ENCODE data around the gene MAPKAPK2. TPM values are rescaled to one million over a fixed set of nuclear protein-coding genes. Genes with fewer than 3 reads are reported as not detected.
A peak's percentile ranks its signal among the peaks of the same experiment; 100 is the strongest.

The MAPKAPK2 gene
- total RNA-seq, 1 experiment from 2014 or later: 54.9 TPM

DNA sequence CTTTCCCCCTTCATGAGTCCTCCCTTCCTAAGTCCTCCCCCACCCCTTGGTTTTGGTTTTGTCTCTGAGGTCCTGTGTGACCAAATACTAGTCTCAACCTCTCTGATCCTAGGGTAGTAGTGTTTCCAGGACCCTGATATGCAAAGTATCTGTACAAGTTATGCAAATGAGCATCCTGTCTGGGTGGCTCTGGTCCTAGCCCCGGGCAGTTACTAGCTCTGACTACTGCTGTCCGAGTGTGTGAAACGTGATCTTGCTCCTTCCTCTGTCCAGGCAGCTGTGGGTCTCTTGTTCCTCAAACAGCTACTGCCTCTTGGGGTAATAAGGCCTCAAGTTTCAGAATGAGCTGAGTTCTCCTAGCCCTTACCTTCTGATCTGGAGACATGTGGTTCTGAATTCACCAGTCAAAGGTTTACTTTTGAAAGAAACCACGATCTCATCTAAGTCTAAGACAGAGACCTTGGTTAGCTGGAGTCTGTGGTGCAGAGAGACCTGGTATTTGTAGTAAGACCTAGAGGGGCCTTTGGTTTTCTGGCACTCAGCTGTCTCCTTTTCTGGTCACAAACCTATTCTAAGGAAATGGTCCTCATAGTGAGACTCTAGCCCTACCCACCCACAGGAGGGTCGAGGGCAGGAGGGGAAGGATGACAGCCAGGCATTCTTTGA lies 54.8 kb downstream of the MAPKAPK2 start:
- ChIA-PET POLR2A (no interaction called here), CTCF (interaction anchor here (0.5 to 1.6 kb wide), 13 partner anchors 10 to 243 kb away, joined by 3 to 9 read pairs (median 4); no protein-coding TSS in a partner anchor)
- ATAC-seq (peak; percentile 66), DNase-seq (ENCODE audit: low spot score) (no peak)
- peaks cover 14% of the 10 kb centered on the region for H3K4me1 Mint-ChIP-seq
- H3K4me3 Mint-ChIP-seq: no peak overlapping the region
- no peaks in the 10 kb centered on the region for H3K9me3 Mint-ChIP-seq
- TF ChIP-seq, protein P1, sequence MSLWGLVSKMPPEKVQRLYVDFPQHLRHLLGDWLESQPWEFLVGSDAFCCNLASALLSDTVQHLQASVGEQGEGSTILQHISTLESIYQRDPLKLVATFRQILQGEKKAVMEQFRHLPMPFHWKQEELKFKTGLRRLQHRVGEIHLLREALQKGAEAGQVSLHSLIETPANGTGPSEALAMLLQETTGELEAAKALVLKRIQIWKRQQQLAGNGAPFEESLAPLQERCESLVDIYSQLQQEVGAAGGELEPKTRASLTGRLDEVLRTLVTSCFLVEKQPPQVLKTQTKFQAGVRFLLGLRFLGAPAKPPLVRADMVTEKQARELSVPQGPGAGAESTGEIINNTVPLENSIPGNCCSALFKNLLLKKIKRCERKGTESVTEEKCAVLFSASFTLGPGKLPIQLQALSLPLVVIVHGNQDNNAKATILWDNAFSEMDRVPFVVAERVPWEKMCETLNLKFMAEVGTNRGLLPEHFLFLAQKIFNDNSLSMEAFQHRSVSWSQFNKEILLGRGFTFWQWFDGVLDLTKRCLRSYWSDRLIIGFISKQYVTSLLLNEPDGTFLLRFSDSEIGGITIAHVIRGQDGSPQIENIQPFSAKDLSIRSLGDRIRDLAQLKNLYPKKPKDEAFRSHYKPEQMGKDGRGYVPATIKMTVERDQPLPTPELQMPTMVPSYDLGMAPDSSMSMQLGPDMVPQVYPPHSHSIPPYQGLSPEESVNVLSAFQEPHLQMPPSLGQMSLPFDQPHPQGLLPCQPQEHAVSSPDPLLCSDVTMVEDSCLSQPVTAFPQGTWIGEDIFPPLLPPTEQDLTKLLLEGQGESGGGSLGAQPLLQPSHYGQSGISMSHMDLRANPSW (CRISPR knock-in tag; conservative IDR thresholded peaks at IDR 0.05; ENCODE audit: low read depth): no peak
- TF ChIP-seq, protein P2, sequence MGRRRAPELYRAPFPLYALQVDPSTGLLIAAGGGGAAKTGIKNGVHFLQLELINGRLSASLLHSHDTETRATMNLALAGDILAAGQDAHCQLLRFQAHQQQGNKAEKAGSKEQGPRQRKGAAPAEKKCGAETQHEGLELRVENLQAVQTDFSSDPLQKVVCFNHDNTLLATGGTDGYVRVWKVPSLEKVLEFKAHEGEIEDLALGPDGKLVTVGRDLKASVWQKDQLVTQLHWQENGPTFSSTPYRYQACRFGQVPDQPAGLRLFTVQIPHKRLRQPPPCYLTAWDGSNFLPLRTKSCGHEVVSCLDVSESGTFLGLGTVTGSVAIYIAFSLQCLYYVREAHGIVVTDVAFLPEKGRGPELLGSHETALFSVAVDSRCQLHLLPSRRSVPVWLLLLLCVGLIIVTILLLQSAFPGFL (CRISPR knock-in tag; IDR thresholded peaks at IDR 0.05; ENCODE audit: borderline replicate concordance): no peak
- TF ChIP-seq ZNF416 (CRISPR knock-in tag; IDR thresholded peaks at IDR 0.05) (no peak), TEAD1 (CRISPR knock-in tag; IDR thresholded peaks at IDR 0.05) (no peak), RORB (CRISPR knock-in tag; IDR thresholded peaks at IDR 0.05) (no peak), JUN (CRISPR knock-in tag; IDR thresholded peaks at IDR 0.05) (no peak), ZNF219 (CRISPR knock-in tag; IDR thresholded peaks at IDR 0.05; ENCODE audit: borderline replicate concordance) (no peak)
- TF ChIP-seq, protein P3, sequence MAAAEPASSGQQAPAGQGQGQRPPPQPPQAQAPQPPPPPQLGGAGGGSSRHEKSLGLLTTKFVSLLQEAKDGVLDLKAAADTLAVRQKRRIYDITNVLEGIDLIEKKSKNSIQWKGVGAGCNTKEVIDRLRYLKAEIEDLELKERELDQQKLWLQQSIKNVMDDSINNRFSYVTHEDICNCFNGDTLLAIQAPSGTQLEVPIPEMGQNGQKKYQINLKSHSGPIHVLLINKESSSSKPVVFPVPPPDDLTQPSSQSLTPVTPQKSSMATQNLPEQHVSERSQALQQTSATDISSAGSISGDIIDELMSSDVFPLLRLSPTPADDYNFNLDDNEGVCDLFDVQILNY (CRISPR knock-in tag; IDR thresholded peaks at IDR 0.05): no peak
- TF ChIP-seq, protein P4, sequence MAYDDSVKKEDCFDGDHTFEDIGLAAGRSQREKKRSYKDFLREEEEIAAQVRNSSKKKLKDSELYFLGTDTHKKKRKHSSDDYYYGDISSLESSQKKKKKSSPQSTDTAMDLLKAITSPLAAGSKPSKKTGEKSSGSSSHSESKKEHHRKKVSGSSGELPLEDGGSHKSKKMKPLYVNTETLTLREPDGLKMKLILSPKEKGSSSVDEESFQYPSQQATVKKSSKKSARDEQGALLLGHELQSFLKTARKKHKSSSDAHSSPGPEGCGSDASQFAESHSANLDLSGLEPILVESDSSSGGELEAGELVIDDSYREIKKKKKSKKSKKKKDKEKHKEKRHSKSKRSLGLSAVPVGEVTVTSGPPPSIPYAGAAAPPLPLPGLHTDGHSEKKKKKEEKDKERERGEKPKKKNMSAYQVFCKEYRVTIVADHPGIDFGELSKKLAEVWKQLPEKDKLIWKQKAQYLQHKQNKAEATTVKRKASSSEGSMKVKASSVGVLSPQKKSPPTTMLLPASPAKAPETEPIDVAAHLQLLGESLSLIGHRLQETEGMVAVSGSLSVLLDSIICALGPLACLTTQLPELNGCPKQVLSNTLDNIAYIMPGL (CRISPR knock-in tag; IDR thresholded peaks at IDR 0.05): no peak
- TF ChIP-seq, protein P5, sequence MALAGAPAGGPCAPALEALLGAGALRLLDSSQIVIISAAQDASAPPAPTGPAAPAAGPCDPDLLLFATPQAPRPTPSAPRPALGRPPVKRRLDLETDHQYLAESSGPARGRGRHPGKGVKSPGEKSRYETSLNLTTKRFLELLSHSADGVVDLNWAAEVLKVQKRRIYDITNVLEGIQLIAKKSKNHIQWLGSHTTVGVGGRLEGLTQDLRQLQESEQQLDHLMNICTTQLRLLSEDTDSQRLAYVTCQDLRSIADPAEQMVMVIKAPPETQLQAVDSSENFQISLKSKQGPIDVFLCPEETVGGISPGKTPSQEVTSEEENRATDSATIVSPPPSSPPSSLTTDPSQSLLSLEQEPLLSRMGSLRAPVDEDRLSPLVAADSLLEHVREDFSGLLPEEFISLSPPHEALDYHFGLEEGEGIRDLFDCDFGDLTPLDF (CRISPR knock-in tag; IDR thresholded peaks at IDR 0.05): no peak
- TF ChIP-seq, protein P6, sequence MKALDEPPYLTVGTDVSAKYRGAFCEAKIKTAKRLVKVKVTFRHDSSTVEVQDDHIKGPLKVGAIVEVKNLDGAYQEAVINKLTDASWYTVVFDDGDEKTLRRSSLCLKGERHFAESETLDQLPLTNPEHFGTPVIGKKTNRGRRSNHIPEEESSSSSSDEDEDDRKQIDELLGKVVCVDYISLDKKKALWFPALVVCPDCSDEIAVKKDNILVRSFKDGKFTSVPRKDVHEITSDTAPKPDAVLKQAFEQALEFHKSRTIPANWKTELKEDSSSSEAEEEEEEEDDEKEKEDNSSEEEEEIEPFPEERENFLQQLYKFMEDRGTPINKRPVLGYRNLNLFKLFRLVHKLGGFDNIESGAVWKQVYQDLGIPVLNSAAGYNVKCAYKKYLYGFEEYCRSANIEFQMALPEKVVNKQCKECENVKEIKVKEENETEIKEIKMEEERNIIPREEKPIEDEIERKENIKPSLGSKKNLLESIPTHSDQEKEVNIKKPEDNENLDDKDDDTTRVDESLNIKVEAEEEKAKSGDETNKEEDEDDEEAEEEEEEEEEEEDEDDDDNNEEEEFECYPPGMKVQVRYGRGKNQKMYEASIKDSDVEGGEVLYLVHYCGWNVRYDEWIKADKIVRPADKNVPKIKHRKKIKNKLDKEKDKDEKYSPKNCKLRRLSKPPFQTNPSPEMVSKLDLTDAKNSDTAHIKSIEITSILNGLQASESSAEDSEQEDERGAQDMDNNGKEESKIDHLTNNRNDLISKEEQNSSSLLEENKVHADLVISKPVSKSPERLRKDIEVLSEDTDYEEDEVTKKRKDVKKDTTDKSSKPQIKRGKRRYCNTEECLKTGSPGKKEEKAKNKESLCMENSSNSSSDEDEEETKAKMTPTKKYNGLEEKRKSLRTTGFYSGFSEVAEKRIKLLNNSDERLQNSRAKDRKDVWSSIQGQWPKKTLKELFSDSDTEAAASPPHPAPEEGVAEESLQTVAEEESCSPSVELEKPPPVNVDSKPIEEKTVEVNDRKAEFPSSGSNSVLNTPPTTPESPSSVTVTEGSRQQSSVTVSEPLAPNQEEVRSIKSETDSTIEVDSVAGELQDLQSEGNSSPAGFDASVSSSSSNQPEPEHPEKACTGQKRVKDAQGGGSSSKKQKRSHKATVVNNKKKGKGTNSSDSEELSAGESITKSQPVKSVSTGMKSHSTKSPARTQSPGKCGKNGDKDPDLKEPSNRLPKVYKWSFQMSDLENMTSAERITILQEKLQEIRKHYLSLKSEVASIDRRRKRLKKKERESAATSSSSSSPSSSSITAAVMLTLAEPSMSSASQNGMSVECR (CRISPR knock-in tag; IDR thresholded peaks at IDR 0.05; ENCODE audit: borderline replicate concordance): no peak
- H3K27me3 Mint-ChIP-seq (ENCODE audit: low read depth): no peaks in the 10 kb centered on the region; the same call in none of the 2 replicates
- H3K27ac Mint-ChIP-seq: no peak overlapping the region
- H3K36me3 Mint-ChIP-seq: no peaks in the 10 kb centered on the region
